HG02938 (cell line): Measurements from ENCODE around the gene FAM162A.
A peak's percentile ranks its signal among the peaks of the same experiment; 100 is the strongest.
"Not testable (repeated sequence)": the region's sequence is repeated elsewhere in the genome, so short reads cannot be mapped to it uniquely, and the experiment has no call there.

Experiments
- ATAC-seq: cut with Tn5 transposase; IDR thresholded peaks from one replicate; pipeline ENCODE4 v1.9.1; 2021; ENCODE audit warnings: mild to moderate bottlenecking, moderate library complexity; ENCODE audit not compliant: unreplicated experiment

Gene FAM162A

GRCh38 chr3:122415762-122416654 is 32.0 kb downstream of the FAM162A start, which contains the start of gene WDR5B:
Gene WDR5B, minus strand, starts transcription at chr3:122416062. Its CDS starts 534 bp downstream, at chr3:122415528.
- ATAC-seq, result peak; percentile 87

- no peak for ATAC-seq
Measured at GRCh38 chr3:122416966-122417365, 33.0 kb downstream of the FAM162A start.

GRCh38 chr3:122421101-122421500 is 37.1 kb downstream of the FAM162A start:
- no peak for ATAC-seq

- no peak for ATAC-seq
Measured at GRCh38 chr3:122421836-122422235, 37.9 kb downstream of the FAM162A start.

- ATAC-seq, result no peak
Measured at GRCh38 chr3:122427857-122428471, 44.0 kb downstream of the FAM162A start.

- no peak for ATAC-seq
Measured at GRCh38 chr3:122430371-122430770, 46.4 kb downstream of the FAM162A start.

- ATAC-seq, result no peak
Measured at GRCh38 chr3:122435950-122436349, 52.0 kb downstream of the FAM162A start.

GRCh38 chr3:122443090-122443489 is 59.1 kb downstream of the FAM162A start:
- ATAC-seq, result no peak

- not testable (repeated sequence) for ATAC-seq
Measured at GRCh38 chr3:122443762-122444490, 59.9 kb downstream of the FAM162A start.

- ATAC-seq, result not testable (repeated sequence)
Measured at GRCh38 chr3:122444491-122444887, 60.5 kb downstream of the FAM162A start.

- not testable (repeated sequence) for ATAC-seq
Measured at GRCh38 chr3:122448218-122448617, 64.2 kb downstream of the FAM162A start.

GRCh38 chr3:122451371-122451770 is 67.4 kb downstream of the FAM162A start:
- no peak for ATAC-seq

GRCh38 chr3:122456074-122456473 is 72.1 kb downstream of the FAM162A start:
- ATAC-seq, result no peak

- no peak for ATAC-seq
Measured at GRCh38 chr3:122457706-122458105, 73.7 kb downstream of the FAM162A start.

- no peak for ATAC-seq
Measured at GRCh38 chr3:122458992-122459391, 75.0 kb downstream of the FAM162A start.

- no peak for ATAC-seq
Measured at GRCh38 chr3:122461806-122462205, 77.8 kb downstream of the FAM162A start.
